ENCODE data around the gene RNLS.
"Not testable (repeated sequence)": the region's sequence is repeated elsewhere in the genome, so short reads cannot be mapped to it uniquely, and the experiment has no call there.

- TF ChIP-seq CTCF, POLR2A, POLR2AphosphoS5 (IDR thresholded peaks at IDR 0.05): not testable (repeated sequence)
Observed at GRCh38 chr10:88276945-88277344, 306.2 kb downstream of the RNLS start.
